GM12875 (cell line): ENCODE data around the gene TTC19.

Experiments used
- H3K4me3 ChIP-seq: one replicate; pipeline ENCODE4 v1.5.1; 2011; ENCODE audit warnings: low read depth, low read length, control low read depth
- CTCF ChIP-seq: IDR thresholded peaks from 2 replicates; pipeline ENCODE4 v1.5.1; 2011; ENCODE audit warnings: low read depth, mild to moderate bottlenecking, control low read depth, inconsistent platforms, low read length, moderate library complexity, borderline replicate concordance; ENCODE audit not compliant: insufficient read depth

TTC19 gene

GRCh38 chr17:15999141-15999973, at the start of gene TTC19, which contains the start of gene ZSWIM7:
TTC19 (plus strand) TSS chr17:15999824; CDS start chr17:15999849, 25 bp downstream.
ZSWIM7 (minus strand) TSS chr17:15999704; CDS start chr17:15999594, 110 bp downstream.
- TF ChIP-seq CTCF = no peak
- H3K4me3 ChIP-seq = peak within 1 kb of the TSS; percentile 97

GRCh38 chr17:15951368-15952047, 48.1 kb upstream of the TTC19 start:
- H3K4me3 ChIP-seq = no peak overlapping the region
- TF ChIP-seq CTCF = no peak

GRCh38 chr17:15952048-15952532, 47.5 kb upstream of the TTC19 start:
- H3K4me3 ChIP-seq = no peak overlapping the region
- no peak for TF ChIP-seq CTCF

- TF ChIP-seq CTCF = no peak
- no peak overlapping the region for H3K4me3 ChIP-seq
These were observed 46.5 kb upstream of the TTC19 start for GRCh38 chr17:15952916-15953790.

GRCh38 chr17:15954222-15954621, 45.4 kb upstream of the TTC19 start:
- TF ChIP-seq CTCF = no peak
- H3K4me3 ChIP-seq = no peak overlapping the region

- no peak overlapping the region for H3K4me3 ChIP-seq
- TF ChIP-seq CTCF = no peak
These were observed 43.7 kb upstream of the TTC19 start for GRCh38 chr17:15955793-15956541.
